IMR-90 (cell line): ENCODE data around the gene FER.
"Not testable (repeated sequence)": the region's sequence is repeated elsewhere in the genome, so short reads cannot be mapped to it uniquely, and the experiment has no call there.

Source experiments
- BHLHE40 ChIP-seq: fragments of 150-350 bp; IDR thresholded peaks from 2 replicates; pipeline ENCODE4 v1.6.1; 2016; ENCODE audit warnings: mild to moderate bottlenecking, low read depth, low read length
- CEBPB ChIP-seq: IDR thresholded peaks from 2 replicates; pipeline ENCODE4 v1.6.1; 2012; ENCODE audit warnings: low read depth, low read length, improper control_type of control experiment
- FOS ChIP-seq: fragments of 150-350 bp; IDR thresholded peaks from 2 replicates; pipeline ENCODE4 v1.6.1; 2016; ENCODE audit warnings: low read depth, low read length
- MAFK ChIP-seq: IDR thresholded peaks from 2 replicates; pipeline ENCODE4 v1.6.1; 2012; ENCODE audit warnings: low read depth, low read length, improper control_type of control experiment
- MXI1 ChIP-seq: IDR thresholded peaks from 2 replicates; pipeline ENCODE4 v1.6.1; 2012; ENCODE audit warnings: low read depth, mild to moderate bottlenecking, low read length, moderate library complexity, borderline replicate concordance
- POLR2A ChIP-seq: IDR thresholded peaks from 2 replicates; pipeline ENCODE4 v1.6.1; 2012; ENCODE audit warnings: mild to moderate bottlenecking, low read depth, low read length
- RAD21 ChIP-seq: IDR thresholded peaks from 2 replicates; pipeline ENCODE4 v1.6.1; 2012; ENCODE audit warnings: low read length, improper control_type of control experiment
- RFX5 ChIP-seq: IDR thresholded peaks from 2 replicates; pipeline ENCODE4 v1.8.0; 2012; ENCODE audit warnings: low read depth, mild to moderate bottlenecking, low read length, moderate library complexity
- SMC3 ChIP-seq: fragments of 150-350 bp; IDR thresholded peaks from 2 replicates; pipeline ENCODE4 v1.6.1; 2016; ENCODE audit warnings: low read depth, mild to moderate bottlenecking, antibody characterized with exemption, low read length, moderate library complexity
- TF ChIP-seq, protein P1 (sequence below): conservative IDR thresholded peaks from 2 replicates; pipeline ENCODE4 v1.5.1; 2012; ENCODE audit warnings: mild to moderate bottlenecking, low read depth, low read length, improper control_type of control experiment
- TF ChIP-seq, protein P2 (sequence below): fragments of 150-350 bp; IDR thresholded peaks from 2 replicates; pipeline ENCODE4 v1.6.1; 2017; ENCODE audit warnings: mild to moderate bottlenecking, antibody characterized with exemption, low read length, low read depth
- TF ChIP-seq, protein P3 (sequence below): fragments of 150-350 bp; IDR thresholded peaks from 2 replicates; pipeline ENCODE4 v1.6.1; 2016; ENCODE audit warnings: low read depth, mild to moderate bottlenecking, low read length, moderate library complexity, borderline replicate concordance

DNA sequence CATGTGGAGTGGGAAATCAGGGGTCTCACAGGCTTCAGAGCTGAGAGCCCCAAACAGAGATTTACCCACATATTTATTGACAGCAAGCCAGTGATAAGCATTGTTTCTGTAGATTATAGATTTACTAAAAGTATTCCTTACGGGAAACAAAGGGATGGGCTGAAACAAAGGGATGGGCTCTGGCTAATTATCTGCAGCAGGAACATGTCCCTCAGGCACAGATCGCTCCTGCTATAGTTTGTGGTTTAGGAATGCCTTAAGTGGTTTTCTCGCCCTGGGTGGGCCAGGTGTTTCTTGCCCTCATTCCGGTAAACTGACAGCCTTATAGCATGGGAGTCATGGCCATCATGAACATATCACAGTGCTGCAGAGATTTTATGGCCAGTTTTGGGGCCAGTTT, 36.9 kb downstream of the FER start:
- TF ChIP-seq, protein P1, sequence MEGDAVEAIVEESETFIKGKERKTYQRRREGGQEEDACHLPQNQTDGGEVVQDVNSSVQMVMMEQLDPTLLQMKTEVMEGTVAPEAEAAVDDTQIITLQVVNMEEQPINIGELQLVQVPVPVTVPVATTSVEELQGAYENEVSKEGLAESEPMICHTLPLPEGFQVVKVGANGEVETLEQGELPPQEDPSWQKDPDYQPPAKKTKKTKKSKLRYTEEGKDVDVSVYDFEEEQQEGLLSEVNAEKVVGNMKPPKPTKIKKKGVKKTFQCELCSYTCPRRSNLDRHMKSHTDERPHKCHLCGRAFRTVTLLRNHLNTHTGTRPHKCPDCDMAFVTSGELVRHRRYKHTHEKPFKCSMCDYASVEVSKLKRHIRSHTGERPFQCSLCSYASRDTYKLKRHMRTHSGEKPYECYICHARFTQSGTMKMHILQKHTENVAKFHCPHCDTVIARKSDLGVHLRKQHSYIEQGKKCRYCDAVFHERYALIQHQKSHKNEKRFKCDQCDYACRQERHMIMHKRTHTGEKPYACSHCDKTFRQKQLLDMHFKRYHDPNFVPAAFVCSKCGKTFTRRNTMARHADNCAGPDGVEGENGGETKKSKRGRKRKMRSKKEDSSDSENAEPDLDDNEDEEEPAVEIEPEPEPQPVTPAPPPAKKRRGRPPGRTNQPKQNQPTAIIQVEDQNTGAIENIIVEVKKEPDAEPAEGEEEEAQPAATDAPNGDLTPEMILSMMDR = not testable (repeated sequence)
- not testable (repeated sequence) for TF ChIP-seq POLR2A, RAD21, SMC3, RFX5, MAFK, FOS, CEBPB, BHLHE40, MXI1
- TF ChIP-seq, protein P2, sequence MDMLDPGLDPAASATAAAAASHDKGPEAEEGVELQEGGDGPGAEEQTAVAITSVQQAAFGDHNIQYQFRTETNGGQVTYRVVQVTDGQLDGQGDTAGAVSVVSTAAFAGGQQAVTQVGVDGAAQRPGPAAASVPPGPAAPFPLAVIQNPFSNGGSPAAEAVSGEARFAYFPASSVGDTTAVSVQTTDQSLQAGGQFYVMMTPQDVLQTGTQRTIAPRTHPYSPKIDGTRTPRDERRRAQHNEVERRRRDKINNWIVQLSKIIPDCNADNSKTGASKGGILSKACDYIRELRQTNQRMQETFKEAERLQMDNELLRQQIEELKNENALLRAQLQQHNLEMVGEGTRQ = not testable (repeated sequence)
- TF ChIP-seq, protein P3, sequence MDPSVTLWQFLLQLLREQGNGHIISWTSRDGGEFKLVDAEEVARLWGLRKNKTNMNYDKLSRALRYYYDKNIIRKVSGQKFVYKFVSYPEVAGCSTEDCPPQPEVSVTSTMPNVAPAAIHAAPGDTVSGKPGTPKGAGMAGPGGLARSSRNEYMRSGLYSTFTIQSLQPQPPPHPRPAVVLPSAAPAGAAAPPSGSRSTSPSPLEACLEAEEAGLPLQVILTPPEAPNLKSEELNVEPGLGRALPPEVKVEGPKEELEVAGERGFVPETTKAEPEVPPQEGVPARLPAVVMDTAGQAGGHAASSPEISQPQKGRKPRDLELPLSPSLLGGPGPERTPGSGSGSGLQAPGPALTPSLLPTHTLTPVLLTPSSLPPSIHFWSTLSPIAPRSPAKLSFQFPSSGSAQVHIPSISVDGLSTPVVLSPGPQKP = not testable (repeated sequence)
